Activated T-cell treated with anti-CD3 and anti-CD28 coated beads, Interleukin-2, amount 50 U/mL, for 24 hours (primary cell): ENCODE measurements around the gene RABGGTA.
A peak's percentile ranks its signal among the peaks of the same experiment; 100 is the strongest.
"Not testable (repeated sequence)": the region's sequence is repeated elsewhere in the genome, so short reads cannot be mapped to it uniquely, and the experiment has no call there.

ENCODE experiments used
- DNase-seq: peaks from one replicate; pipeline ENCODE4 v3.0.0-alpha.2; 2020
- H3K27ac Mint-ChIP-seq: 2 replicates; pipeline ENCODE4 v1.8.0; 2020; ENCODE audit warnings: mild to moderate bottlenecking, mixed read lengths
- H3K27me3 Mint-ChIP-seq: 2 replicates; pipeline ENCODE4 v1.8.0; 2020; ENCODE audit warnings: mixed read lengths
- H3K36me3 Mint-ChIP-seq: 2 replicates; pipeline ENCODE4 v1.8.0; 2020; ENCODE audit warnings: low read depth, mixed read lengths
- H3K4me1 Mint-ChIP-seq: 2 replicates; pipeline ENCODE4 v1.8.0; 2020; ENCODE audit warnings: low read depth, mixed read lengths
- H3K4me3 Mint-ChIP-seq: 2 replicates; pipeline ENCODE4 v1.8.0; 2020; ENCODE audit warnings: mild to moderate bottlenecking, moderate library complexity, mixed read lengths
- H3K9me3 Mint-ChIP-seq: 2 replicates; pipeline ENCODE4 v1.8.0; 2020; ENCODE audit warnings: mixed read lengths

RABGGTA gene

GRCh38 chr14:24253936-24254335 is 17.5 kb downstream of the RABGGTA start:
- Mint-ChIP-seq H3K4me1 (peaks cover 17% of the 10 kb centered on the region), H3K9me3 (no peaks in the 10 kb centered on the region), H3K4me3 (no peak overlapping the region), H3K36me3 (peaks cover 42% of the 10 kb centered on the region), H3K27me3 (no peaks in the 10 kb centered on the region), H3K27ac (no peak overlapping the region)
- no peak for DNase-seq

DNA sequence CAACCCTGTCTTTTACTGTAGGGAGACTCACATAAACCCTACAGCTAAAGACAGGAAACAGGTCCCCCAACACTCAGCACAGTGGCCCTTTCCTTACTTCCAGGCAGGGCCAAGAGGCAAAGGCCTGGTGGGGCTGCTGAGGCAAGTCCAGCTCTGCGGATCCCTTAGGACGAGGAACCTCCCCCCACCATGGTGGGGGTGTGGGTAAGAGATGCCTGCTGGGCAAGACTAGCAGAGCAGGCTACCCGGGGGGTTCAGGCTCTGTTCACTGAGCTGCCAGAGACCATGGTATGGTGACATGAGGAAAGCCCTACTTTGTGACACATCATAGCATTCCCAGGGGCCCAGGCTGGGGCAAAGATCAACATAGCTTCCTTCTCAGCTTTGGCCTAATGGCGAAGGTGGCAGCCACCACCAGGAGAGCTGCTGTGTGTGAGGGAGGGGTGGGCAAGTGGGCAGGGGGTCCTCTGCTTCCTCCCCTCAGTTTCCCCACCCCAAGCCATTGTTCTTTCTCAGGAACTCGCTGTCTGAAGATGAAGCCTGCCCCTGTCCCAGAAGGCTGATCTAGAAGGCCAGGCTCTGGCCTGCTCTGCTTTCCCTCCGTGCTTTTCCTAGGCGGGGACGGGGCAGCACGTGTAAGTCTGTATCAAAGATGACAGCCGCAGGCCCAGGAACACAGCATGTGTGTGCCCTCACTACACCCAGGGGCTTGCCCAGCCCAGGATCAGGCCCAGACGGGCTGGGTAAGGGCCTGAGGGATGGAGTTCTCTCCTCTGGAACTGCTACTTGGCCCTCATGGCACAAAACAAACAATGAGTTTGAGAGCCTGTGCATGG is 18.9 kb downstream of the RABGGTA start:
- no peak overlapping the region for H3K4me3 Mint-ChIP-seq
- H3K4me1 Mint-ChIP-seq = peaks cover 25% of the 10 kb centered on the region
- H3K9me3 Mint-ChIP-seq = no peaks in the 10 kb centered on the region
- no peak overlapping the region for H3K27ac Mint-ChIP-seq
- no peaks in the 10 kb centered on the region for H3K27me3 Mint-ChIP-seq
- DNase-seq = no peak
- H3K36me3 Mint-ChIP-seq = peaks cover 41% of the 10 kb centered on the region

DNA sequence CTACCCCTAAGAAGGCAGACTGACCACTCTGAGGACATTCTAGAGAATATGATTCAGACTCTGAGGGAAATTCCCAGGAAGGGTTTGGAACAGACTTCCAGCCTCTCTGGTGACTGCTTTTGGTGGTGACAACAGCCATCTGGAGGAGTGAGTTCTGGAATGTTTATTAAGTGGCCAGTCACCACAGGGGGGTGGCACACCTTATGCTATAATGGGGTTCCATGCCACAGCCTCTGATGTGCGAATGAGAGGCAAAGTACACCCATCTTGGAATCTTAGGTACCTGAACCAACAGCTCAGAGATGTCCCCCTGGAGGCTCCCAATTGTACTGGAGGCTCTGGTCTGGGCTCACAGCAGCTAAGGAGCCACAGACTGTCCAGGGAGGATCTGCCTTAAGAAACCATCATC is 19.5 kb downstream of the RABGGTA start:
- Mint-ChIP-seq H3K27me3 (no peaks in the 10 kb centered on the region), H3K36me3 (peaks cover 38% of the 10 kb centered on the region), H3K4me1 (peaks cover 29% of the 10 kb centered on the region), H3K4me3 (no peak overlapping the region), H3K9me3 (no peaks in the 10 kb centered on the region), H3K27ac (no peak overlapping the region)
- DNase-seq = no peak

DNA sequence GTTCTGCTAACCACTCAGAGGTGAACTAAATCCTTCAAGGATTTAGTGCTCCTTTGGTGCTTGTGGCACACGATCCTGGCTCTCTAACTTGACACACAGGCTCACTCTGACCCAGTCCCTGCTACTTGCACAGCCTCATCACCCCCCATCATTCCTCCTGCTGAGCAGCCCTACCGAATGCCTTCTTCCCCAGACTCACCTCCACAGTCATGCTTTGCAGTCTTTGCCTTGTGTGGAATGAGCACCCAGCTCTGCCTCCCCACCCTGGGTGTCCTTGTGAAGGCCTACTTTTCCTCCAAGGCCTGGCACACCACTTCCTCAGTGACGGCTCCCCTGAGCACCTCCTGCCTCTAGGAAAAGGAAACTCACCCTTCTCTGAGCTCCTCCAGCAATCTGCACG is 21.0 kb downstream of the RABGGTA start:
- H3K27me3 Mint-ChIP-seq = no peaks in the 10 kb centered on the region
- H3K9me3 Mint-ChIP-seq = no peaks in the 10 kb centered on the region
- H3K36me3 Mint-ChIP-seq = peaks cover 28% of the 10 kb centered on the region
- peak overlapping the region; percentile 1 for H3K27ac Mint-ChIP-seq
- H3K4me1 Mint-ChIP-seq = peaks cover 32% of the 10 kb centered on the region
- DNase-seq = no peak
- no peak overlapping the region for H3K4me3 Mint-ChIP-seq

- H3K27ac Mint-ChIP-seq = no peak overlapping the region
- DNase-seq = no peak
- peaks cover 19% of the 10 kb centered on the region for H3K36me3 Mint-ChIP-seq
- no peaks in the 10 kb centered on the region for H3K9me3 Mint-ChIP-seq
- peaks cover 36% of the 10 kb centered on the region for H3K4me1 Mint-ChIP-seq
- no peak overlapping the region for H3K4me3 Mint-ChIP-seq
- no peaks in the 10 kb centered on the region for H3K27me3 Mint-ChIP-seq
Observed at GRCh38 chr14:24249230-24250021, 22.0 kb downstream of the RABGGTA start.

DNA sequence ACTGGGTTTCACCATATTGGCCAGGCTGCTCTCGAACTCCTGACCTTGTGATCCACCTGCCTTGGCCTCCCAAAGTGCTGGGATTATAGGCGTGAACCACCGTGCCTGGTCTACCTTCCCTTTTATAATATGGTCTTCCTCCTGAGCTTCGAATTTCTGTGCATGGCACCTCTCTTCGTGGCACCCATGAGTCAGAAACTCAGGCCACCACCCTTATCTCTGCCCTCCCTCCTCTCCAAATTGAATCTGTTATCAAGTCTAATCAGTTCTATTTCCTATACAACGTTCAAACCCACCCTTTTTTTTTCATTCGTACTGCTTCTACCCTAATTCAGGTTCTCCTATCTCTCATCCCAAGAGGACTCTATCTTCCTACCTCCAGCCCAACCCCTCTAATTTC is 24.0 kb downstream of the RABGGTA start:
- Mint-ChIP-seq H3K4me3 (peak overlapping the region; percentile 24), H3K4me1 (peaks cover 49% of the 10 kb centered on the region), H3K27me3 (no peaks in the 10 kb centered on the region), H3K9me3 (no peaks in the 10 kb centered on the region), H3K27ac (peak overlapping the region; percentile 81), H3K36me3 (peaks cover 5% of the 10 kb centered on the region)
- DNase-seq = no peak

- H3K9me3 Mint-ChIP-seq = no peaks in the 10 kb centered on the region
- H3K27ac Mint-ChIP-seq = peak overlapping the region; percentile 92
- H3K4me3 Mint-ChIP-seq = peak overlapping the region; percentile 56
- peak; percentile 50 for DNase-seq
- peaks cover 51% of the 10 kb centered on the region for H3K4me1 Mint-ChIP-seq
- peaks cover 11% of the 10 kb centered on the region for H3K36me3 Mint-ChIP-seq
- no peaks in the 10 kb centered on the region for H3K27me3 Mint-ChIP-seq
Observed at GRCh38 chr14:24246765-24247212, 24.6 kb downstream of the RABGGTA start.

DNA sequence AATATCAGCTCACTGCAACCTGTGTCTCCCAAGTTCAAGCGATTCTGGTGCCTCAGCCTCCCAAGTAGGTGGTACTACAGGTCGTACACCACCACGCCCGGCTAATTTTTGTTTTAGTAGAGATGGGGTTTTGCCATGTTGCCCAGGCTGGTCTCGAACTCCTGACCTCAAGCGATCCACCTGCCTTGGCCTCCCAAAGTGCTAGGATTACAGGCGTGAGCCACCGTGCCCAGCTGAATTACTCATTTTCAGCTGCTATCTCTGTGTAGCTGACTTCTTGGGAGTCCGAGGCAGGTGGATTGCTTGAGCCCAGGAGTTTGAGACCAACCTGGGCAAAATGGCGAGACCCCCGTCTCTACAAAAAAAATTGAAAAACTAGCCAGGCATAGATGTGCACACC is 26.0 kb downstream of the RABGGTA start:
- not testable (repeated sequence) for H3K4me3 Mint-ChIP-seq
- peak overlapping the region; percentile 39 for H3K27ac Mint-ChIP-seq

DNA sequence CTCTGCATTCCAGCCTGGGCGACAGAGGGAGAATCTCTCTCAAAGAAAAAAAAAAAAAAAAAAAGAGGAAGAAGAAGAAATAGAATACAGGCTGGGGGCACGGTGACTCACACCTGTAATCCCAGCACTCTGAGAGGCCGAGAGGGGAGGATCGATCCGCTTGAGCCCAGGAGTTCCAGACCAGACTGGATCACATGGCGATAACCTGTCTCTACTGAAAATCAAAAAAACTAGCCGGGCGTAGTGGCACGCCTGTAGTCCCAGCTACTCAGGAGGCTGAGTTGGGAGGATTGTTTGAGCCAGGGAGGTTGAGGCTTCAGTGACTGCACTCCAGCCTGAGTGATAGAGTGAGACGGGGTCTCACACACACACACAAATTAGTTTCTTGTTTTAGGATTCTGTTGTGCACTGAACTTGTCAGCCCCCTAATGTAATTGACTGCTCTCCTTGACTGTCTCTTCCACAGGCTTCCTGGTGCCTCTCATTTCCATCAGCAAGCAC is 28.0 kb downstream of the RABGGTA start:
- DNase-seq = peak; percentile 39
- H3K27ac Mint-ChIP-seq = peak overlapping the region; percentile 100
- peak overlapping the region; percentile 96 for H3K4me3 Mint-ChIP-seq
- no peaks in the 10 kb centered on the region for H3K27me3 Mint-ChIP-seq
- H3K36me3 Mint-ChIP-seq = peaks cover 40% of the 10 kb centered on the region
- no peaks in the 10 kb centered on the region for H3K9me3 Mint-ChIP-seq
- peaks cover 66% of the 10 kb centered on the region for H3K4me1 Mint-ChIP-seq

More for the DNA sequence above, 26.0 kb downstream of the RABGGTA start:
- H3K27me3 Mint-ChIP-seq, H3K9me3 Mint-ChIP-seq: not testable (repeated sequence)
- Mint-ChIP-seq H3K36me3 (peaks cover 24% of the 10 kb centered on the region), H3K4me1 (peaks cover 58% of the 10 kb centered on the region)
- peak; percentile 26 for DNase-seq

DNA sequence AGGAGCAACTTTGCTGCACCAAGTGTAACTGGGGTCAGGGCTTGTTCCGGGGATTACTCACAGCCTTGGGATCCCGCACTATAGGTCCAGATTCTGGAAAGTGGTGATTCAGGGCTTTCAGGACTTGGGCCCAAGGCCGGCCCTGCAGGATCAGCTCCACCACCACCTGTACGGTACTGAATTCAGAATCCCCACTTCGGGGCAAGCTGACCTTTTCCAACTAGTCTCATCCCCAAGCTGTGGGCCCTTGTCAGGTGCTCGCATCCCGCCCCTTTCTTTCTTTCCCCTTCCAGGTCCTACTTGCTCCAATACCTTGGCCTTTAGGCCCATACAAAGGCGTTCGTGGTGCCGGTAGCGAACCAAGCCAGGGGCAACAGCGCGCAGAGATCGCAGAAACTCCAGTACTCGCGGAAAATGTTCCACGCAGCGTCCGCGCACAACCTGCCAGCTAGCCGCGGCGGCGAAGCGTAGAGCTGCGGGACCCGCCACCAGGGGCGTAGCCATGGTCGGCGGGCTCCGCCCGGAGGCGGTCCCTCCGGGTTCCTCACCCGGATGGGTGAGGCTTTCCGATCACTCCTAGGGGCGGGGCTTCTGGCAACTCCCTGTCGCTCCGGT is 29.5 kb downstream of the RABGGTA start:
- H3K36me3 Mint-ChIP-seq = peaks cover 55% of the 10 kb centered on the region
- peak overlapping the region; percentile 96 for H3K4me3 Mint-ChIP-seq
- H3K27me3 Mint-ChIP-seq = no peaks in the 10 kb centered on the region
- no peaks in the 10 kb centered on the region for H3K9me3 Mint-ChIP-seq
- peak overlapping the region; percentile 100 for H3K27ac Mint-ChIP-seq
- H3K4me1 Mint-ChIP-seq = peaks cover 67% of the 10 kb centered on the region
- peak; percentile 96 for DNase-seq

GRCh38 chr14:24240110-24240918 is 31.1 kb downstream of the RABGGTA start:
- Mint-ChIP-seq H3K27ac (peak overlapping the region; percentile 100), H3K36me3 (peaks cover 71% of the 10 kb centered on the region), H3K27me3 (no peaks in the 10 kb centered on the region), H3K4me3 (peak overlapping the region; percentile 96), H3K4me1 (peaks cover 73% of the 10 kb centered on the region), H3K9me3 (no peaks in the 10 kb centered on the region)
- peak; percentile 24 for DNase-seq

DNA sequence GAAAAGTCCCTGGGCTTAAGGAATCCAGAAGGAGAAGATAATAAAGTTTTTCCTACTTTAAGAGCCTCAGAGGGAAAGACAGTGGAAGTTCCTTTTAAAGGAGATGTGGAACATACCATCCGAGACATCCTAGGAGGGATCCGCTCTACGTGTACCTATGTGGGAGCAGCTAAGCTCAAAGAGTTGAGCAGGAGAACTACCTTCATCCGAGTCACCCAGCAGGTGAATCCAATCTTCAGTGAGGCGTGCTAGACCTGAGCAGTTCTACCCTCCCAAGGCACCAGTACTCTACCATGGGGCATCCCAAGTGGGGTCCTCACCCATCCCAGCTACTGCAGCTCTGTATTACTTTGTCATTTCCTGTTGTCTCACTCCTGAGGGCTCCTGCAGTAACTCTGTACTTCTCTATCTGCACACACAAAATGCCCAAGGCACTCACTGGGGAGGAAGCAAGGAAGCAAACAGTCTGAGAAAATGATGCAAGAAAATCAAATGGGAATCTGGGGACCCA is 32.8 kb downstream of the RABGGTA start:
- peaks cover 82% of the 10 kb centered on the region for H3K4me1 Mint-ChIP-seq
- DNase-seq = peak; percentile 22
- H3K36me3 Mint-ChIP-seq = peaks cover 87% of the 10 kb centered on the region
- no peak overlapping the region for H3K4me3 Mint-ChIP-seq
- H3K9me3 Mint-ChIP-seq = no peaks in the 10 kb centered on the region
- H3K27me3 Mint-ChIP-seq = no peaks in the 10 kb centered on the region
- H3K27ac Mint-ChIP-seq = peak overlapping the region; percentile 100

- Mint-ChIP-seq H3K36me3 (peaks cover 91% of the 10 kb centered on the region), H3K27ac (peak overlapping the region; percentile 100), H3K9me3 (no peaks in the 10 kb centered on the region), H3K27me3 (no peaks in the 10 kb centered on the region), H3K4me3 (no peak overlapping the region), H3K4me1 (peaks cover 82% of the 10 kb centered on the region)
- DNase-seq = peak; percentile 25
Observed at GRCh38 chr14:24238123-24238522, 33.3 kb downstream of the RABGGTA start.
